Loucy (cell line): ENCODE results near the gene ZNF92.

ENCODE experiments used
- H2AFZ ChIP-seq: fragments of 200-600 bp; sonication (generic); 2 replicates; pipeline ENCODE4 v1.6.0; 2016; ENCODE audit warnings: antibody characterized with exemption, mild to moderate bottlenecking, low read length, moderate library complexity
- H3F3A ChIP-seq: fragments of 200-600 bp; 2 replicates; pipeline ENCODE4 v1.6.0; 2016; ENCODE audit warnings: antibody characterized with exemption, low read depth, mild to moderate bottlenecking
- H3K27me3 ChIP-seq: fragments of 200-600 bp; sonication (generic); 2 replicates; pipeline ENCODE4 v1.6.1; 2014; ENCODE audit warnings: low read length, mild to moderate bottlenecking; ENCODE audit not compliant: insufficient read depth, poor library complexity, severe bottlenecking
- H3K36me3 ChIP-seq: fragments of 200-600 bp; sonication (generic); 2 replicates; pipeline ENCODE4 v1.6.1; 2016; ENCODE audit warnings: low read length; ENCODE audit not compliant: insufficient read depth
- H3K4me1 ChIP-seq: fragments of 200-600 bp; sonication (generic); 2 replicates; pipeline ENCODE4 v1.5.1; 2014; ENCODE audit warnings: low read length, mild to moderate bottlenecking; ENCODE audit not compliant: insufficient read depth, poor library complexity, severe bottlenecking
- H3K4me2 ChIP-seq: fragments of 200-600 bp; sonication (generic); 2 replicates; pipeline ENCODE4 v1.6.0; 2014; ENCODE audit warnings: antibody characterized with exemption, low read length, low read depth, mild to moderate bottlenecking; ENCODE audit not compliant: poor library complexity, severe bottlenecking
- H3K4me3 ChIP-seq: fragments of 200-600 bp; sonication (generic); 2 replicates; pipeline ENCODE4 v1.5.1; 2014; ENCODE audit warnings: low read length, mild to moderate bottlenecking, mixed read lengths; ENCODE audit not compliant: poor library complexity, severe bottlenecking
- H3K79me2 ChIP-seq: fragments of 200-600 bp; sonication (generic); 2 replicates; pipeline ENCODE4 v1.6.1; 2014; ENCODE audit warnings: low read length; ENCODE audit not compliant: insufficient read depth
- H3K9ac ChIP-seq: fragments of 200-600 bp; sonication (generic); 2 replicates; pipeline ENCODE4 v1.6.0; 2014; ENCODE audit warnings: mild to moderate bottlenecking, low read depth, low read length, moderate library complexity; ENCODE audit not compliant: poor library complexity, severe bottlenecking
- H3K9me2 ChIP-seq: fragments of 200-600 bp; sonication (generic); replicated peaks from 2 replicates; pipeline ENCODE4 v1.6.1; 2016; ENCODE audit warnings: low read depth, low read length, mixed read lengths
- H3K9me3 ChIP-seq: fragments of 200-600 bp; sonication (generic); 2 replicates; pipeline ENCODE4 v1.6.1; 2014; ENCODE audit warnings: mild to moderate bottlenecking, antibody characterized with exemption, low read length, low read depth; ENCODE audit not compliant: insufficient read depth
- H4K20me1 ChIP-seq: fragments of 200-600 bp; sonication (generic); 2 replicates; pipeline ENCODE4 v1.6.0; 2014; ENCODE audit warnings: antibody characterized with exemption, low read length, mild to moderate bottlenecking; ENCODE audit not compliant: insufficient read depth, poor library complexity, severe bottlenecking
- CTCF ChIP-seq: fragments of 200-600 bp; sonication (generic); conservative IDR thresholded peaks from 2 replicates; pipeline ENCODE4 v1.5.1; 2014; ENCODE audit warnings: mild to moderate bottlenecking, antibody characterized with exemption, low read length
- EZH2phosphoT487 ChIP-seq: fragments of 200-600 bp; IDR thresholded peaks from 2 replicates; pipeline ENCODE4 v1.6.1; 2018; ENCODE audit warnings: antibody characterized with exemption, mild to moderate bottlenecking, moderate library complexity, borderline replicate concordance

ZNF92 gene

GRCh38 chr7:65381742-65382141 is 8.1 kb downstream of the ZNF92 start:
- H3K79me2 ChIP-seq: peaks cover 100% of the 10 kb centered on the region
- H3K4me2 ChIP-seq: peak overlapping the region; percentile 99
- H3K9ac ChIP-seq: no peak overlapping the region
- H3K4me3 ChIP-seq: peak overlapping the region; percentile 10
- no peak overlapping the region for H2AFZ ChIP-seq
- H3K4me1 ChIP-seq: peaks cover 65% of the 10 kb centered on the region
- no peak for TF ChIP-seq EZH2phosphoT487
- H3K36me3 ChIP-seq: peaks cover 3% of the 10 kb centered on the region; the same call in 1 of the 2 replicates
- peaks cover 96% of the 10 kb centered on the region for H4K20me1 ChIP-seq
- H3K9me3 ChIP-seq: no peaks in the 10 kb centered on the region
- no peaks in the 10 kb centered on the region for H3K9me2 ChIP-seq
- no peaks in the 10 kb centered on the region for H3F3A ChIP-seq
- H3K27me3 ChIP-seq: no peaks in the 10 kb centered on the region

GRCh38 chr7:65382452-65382851 is 8.8 kb downstream of the ZNF92 start:
- H3K4me1 ChIP-seq: peaks cover 61% of the 10 kb centered on the region
- peaks cover 95% of the 10 kb centered on the region for H4K20me1 ChIP-seq
- peak overlapping the region; percentile 99 for H3K4me2 ChIP-seq

GRCh38 chr7:65387891-65388290 is 14.2 kb downstream of the ZNF92 start:
- H2AFZ ChIP-seq: no peak overlapping the region
- H3K4me3 ChIP-seq: no peak overlapping the region
- H3K9me2 ChIP-seq: no peaks in the 10 kb centered on the region
- H3K9ac ChIP-seq: no peak overlapping the region
- no peaks in the 10 kb centered on the region for H3F3A ChIP-seq
- TF ChIP-seq CTCF (no peak), EZH2phosphoT487 (no peak)
- H3K79me2 ChIP-seq: peaks cover 79% of the 10 kb centered on the region
- H3K4me2 ChIP-seq: no peak overlapping the region
- H4K20me1 ChIP-seq: peaks cover 79% of the 10 kb centered on the region
- H3K27me3 ChIP-seq: no peaks in the 10 kb centered on the region
- H3K36me3 ChIP-seq: peaks cover 29% of the 10 kb centered on the region; the same call in 1 of the 2 replicates
- peaks cover 39% of the 10 kb centered on the region for H3K4me1 ChIP-seq
- no peaks in the 10 kb centered on the region for H3K9me3 ChIP-seq

More at GRCh38 chr7:65382452-65382851, 8.8 kb downstream of the ZNF92 start:
- no peak overlapping the region for H2AFZ ChIP-seq
- TF ChIP-seq CTCF (no peak), EZH2phosphoT487 (no peak)
- no peaks in the 10 kb centered on the region for H3K9me2 ChIP-seq
- peaks cover 3% of the 10 kb centered on the region; the same call in 1 of the 2 replicates for H3K36me3 ChIP-seq
- H3K9ac ChIP-seq: no peak overlapping the region
- no peaks in the 10 kb centered on the region for H3K9me3 ChIP-seq
- no peaks in the 10 kb centered on the region for H3K27me3 ChIP-seq
- H3F3A ChIP-seq: no peaks in the 10 kb centered on the region
- peak overlapping the region; percentile 10 for H3K4me3 ChIP-seq
- H3K79me2 ChIP-seq: peaks cover 100% of the 10 kb centered on the region

- Histone ChIP-seq H3K9me3 (no peaks in the 10 kb centered on the region), H2AFZ (no peak overlapping the region), H3K4me2 (peak overlapping the region; percentile 14), H3K9ac (no peak overlapping the region), H3K27me3 (no peaks in the 10 kb centered on the region), H3K36me3 (peaks cover 32% of the 10 kb centered on the region; the same call in 1 of the 2 replicates), H3F3A (no peaks in the 10 kb centered on the region), H3K4me3 (no peak overlapping the region), H3K9me2 (no peaks in the 10 kb centered on the region), H3K4me1 (peaks cover 21% of the 10 kb centered on the region), H4K20me1 (peaks cover 78% of the 10 kb centered on the region), H3K79me2 (peaks cover 79% of the 10 kb centered on the region)
- TF ChIP-seq CTCF (no peak), EZH2phosphoT487 (no peak)
Observed at GRCh38 chr7:65390588-65390987, 16.9 kb downstream of the ZNF92 start.
